C4-2B (cell line): Measurements from ENCODE around the gene SCML2.

Experiments used
- H3K27ac ChIP-seq: fragments of 450-650 bp; 2 replicates; pipeline ENCODE4 v1.5.1; 2017
- ZFX ChIP-seq: fragments of 450-650 bp; IDR thresholded peaks from 2 replicates; pipeline ENCODE4 v1.6.1; 2017
- TF ChIP-seq, protein P1 (sequence below): fragments of 450-650 bp; conservative IDR thresholded peaks from 2 replicates; pipeline ENCODE4 v1.5.1; 2017; ENCODE audit warnings: mild to moderate bottlenecking

Gene SCML2

DNA sequence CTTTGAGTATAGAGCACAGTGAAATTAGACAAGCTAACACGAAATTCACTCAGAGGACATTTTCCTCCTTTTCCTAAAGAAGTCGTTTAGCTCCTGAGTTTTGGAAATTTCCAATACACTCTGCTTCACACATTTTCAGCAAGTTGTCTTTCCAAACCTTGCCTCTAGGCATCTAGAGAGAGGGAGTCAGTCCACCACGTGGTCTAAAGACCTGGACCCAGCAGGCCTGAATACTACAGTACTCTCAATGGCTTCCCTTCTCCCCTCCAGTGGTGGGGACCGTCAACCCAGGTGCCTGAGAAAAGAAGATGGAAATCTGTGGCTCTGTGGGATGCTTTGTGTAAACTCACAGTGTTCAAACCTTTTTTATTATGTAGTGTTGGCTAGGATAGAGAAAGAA is 13.9 kb upstream of the SCML2 start:
- TF ChIP-seq, protein P1, sequence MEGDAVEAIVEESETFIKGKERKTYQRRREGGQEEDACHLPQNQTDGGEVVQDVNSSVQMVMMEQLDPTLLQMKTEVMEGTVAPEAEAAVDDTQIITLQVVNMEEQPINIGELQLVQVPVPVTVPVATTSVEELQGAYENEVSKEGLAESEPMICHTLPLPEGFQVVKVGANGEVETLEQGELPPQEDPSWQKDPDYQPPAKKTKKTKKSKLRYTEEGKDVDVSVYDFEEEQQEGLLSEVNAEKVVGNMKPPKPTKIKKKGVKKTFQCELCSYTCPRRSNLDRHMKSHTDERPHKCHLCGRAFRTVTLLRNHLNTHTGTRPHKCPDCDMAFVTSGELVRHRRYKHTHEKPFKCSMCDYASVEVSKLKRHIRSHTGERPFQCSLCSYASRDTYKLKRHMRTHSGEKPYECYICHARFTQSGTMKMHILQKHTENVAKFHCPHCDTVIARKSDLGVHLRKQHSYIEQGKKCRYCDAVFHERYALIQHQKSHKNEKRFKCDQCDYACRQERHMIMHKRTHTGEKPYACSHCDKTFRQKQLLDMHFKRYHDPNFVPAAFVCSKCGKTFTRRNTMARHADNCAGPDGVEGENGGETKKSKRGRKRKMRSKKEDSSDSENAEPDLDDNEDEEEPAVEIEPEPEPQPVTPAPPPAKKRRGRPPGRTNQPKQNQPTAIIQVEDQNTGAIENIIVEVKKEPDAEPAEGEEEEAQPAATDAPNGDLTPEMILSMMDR: no peak
- TF ChIP-seq ZFX: no peak
- H3K27ac ChIP-seq: no peak overlapping the region

DNA sequence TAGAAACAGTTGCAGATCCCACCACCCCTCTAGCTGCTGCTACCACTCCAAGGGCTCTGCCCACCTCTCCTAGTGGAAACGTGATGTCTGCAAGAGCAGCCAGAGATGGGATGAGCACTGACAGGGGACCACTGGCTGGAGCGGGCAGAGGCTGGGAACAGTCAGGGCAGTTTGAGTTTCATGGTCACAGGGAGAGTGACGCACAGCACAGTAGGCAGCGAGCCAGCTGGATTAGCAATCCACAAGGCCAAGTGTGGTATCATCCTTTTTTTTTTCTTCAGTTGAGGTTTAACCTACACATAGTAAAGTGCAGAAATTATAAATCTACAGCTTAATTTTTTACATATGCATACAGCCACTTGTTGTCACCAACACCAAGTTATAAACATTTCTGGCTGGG is 6.4 kb upstream of the SCML2 start:
- no peak overlapping the region for H3K27ac ChIP-seq
- no peak for TF ChIP-seq ZFX
- TF ChIP-seq, protein P1: no peak

DNA sequence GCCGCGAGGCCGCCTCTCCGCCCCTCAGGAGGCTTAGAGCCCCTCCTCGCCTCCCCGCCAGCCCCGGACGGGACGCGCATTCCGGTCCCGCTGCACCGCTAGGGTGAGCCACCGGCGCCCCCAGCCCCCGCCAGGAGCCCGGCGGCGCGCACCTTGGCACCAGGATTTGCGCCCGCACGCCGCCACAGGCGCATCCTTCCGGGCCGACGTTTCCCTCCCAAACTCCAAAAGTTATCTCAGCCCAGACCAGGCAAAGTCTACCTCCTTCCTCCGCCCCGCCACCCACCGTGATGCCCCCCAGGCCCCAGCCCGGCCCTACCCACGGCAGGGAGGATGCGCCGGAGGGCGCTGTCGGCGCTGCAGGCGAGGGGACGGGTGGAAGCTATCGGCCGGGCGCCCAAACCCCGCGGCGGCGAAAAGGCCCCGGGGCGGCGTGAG is 538 bp downstream of the SCML2 start:
- peak overlapping the region; percentile 84 for H3K27ac ChIP-seq
- TF ChIP-seq ZFX: no peak
- TF ChIP-seq, protein P1: peak; percentile 30

DNA sequence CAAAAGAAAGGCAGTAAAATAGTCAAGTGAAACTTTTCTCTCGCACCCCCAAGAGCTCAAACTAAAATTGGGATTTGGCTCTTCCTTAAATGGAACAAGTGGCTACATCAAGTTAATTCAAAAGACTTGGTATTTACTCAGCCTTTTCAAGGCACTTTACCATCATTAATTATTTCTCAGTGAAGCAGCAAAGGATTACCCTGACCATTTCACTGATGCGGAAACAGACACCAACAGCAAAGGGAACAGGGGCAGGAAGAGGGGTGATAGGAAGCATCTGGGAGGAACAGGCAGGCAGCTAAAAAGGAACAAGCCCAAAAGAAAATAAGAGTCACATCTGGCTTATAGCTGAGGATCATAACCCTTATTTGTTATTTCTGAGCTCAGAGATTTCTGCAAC is 2.7 kb downstream of the SCML2 start:
- H3K27ac ChIP-seq: no peak overlapping the region
- no peak for TF ChIP-seq ZFX
- TF ChIP-seq, protein P1: no peak

DNA sequence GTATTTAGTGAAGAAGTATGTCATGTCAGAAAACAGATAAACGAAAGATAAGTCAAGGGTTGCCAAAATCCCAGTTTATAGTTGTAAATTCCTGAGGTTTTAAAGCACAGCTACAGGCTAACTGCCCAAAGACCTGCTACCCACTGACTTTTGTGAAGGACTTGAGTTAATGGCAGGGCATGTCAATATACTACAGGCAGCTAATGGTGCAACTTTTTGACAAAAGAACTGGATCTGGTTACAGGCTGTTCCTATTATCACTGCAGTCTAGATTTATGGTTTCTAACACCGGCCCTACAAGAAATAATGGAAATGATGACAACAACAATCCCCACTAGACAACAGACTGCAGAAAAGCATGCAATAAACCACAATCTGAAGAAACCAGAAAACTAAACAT is 6.4 kb downstream of the SCML2 start:
- H3K27ac ChIP-seq: no peak overlapping the region
- TF ChIP-seq ZFX: no peak
- TF ChIP-seq, protein P1: no peak

DNA sequence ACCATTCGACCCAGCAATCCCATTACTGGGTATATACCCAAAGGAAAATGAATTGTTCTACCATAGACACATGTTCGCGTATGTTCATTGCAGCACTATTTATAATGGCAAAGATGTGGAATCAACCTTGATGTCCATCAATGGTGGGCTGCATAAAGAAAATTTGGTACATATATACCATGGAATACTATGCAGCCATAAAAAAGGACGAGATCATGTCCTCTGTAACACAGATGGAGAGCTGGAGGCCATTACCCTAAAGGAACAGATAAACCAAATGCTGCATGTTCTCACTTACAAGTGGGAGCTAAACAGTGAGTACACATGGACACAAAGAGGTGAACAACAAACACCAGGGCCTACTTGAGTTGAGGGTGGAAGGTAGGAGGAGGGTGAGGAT is 45.1 kb downstream of the SCML2 start:
- no peak for TF ChIP-seq ZFX
- TF ChIP-seq, protein P1: no peak
- no peak overlapping the region for H3K27ac ChIP-seq

DNA sequence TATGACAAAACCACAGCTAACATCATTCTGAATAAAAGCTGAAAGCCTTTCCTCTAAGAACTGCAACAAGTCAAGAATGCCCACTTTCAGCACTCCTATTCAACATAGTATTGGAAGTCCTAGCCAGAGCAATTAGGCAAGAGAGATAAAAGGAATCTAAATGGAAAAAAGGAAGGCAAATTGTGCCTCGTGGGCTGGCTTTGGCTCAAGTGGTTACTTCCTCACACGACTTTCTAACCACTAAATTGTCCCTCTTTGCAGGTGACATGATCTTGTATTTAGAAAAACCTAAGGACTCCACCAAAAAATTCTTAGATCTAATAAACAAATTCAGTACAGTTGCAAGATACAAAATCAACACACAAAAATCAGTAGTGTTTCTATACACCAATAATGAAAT is 57.2 kb downstream of the SCML2 start:
- H3K27ac ChIP-seq: no peak overlapping the region
- TF ChIP-seq, protein P1: no peak
- TF ChIP-seq ZFX: no peak
